Vagina (tissue), 2 donors: Measurements from ENCODE around the gene KCNG4.

Source experiments
- POLR2A ChIP-seq, 2 donors: fragments of 450-650 bp; IDR thresholded peaks; one replicate each; pipeline ENCODE4 v1.6.1; 2017; ENCODE audit warnings: antibody characterized with exemption in 2 of 2, mild to moderate bottlenecking in 2 of 2, moderate library complexity in 2 of 2
- TF ChIP-seq, protein P1 (sequence below), 3 experiments: fragments of 450-650 bp in 2 of 3; fragments of 200-600 bp in 1 of 3; sonication (generic) in 1 of 3; IDR thresholded peaks; one replicate each; pipeline ENCODE4 v1.5.1; 2017 to 2019; ENCODE audit warnings: antibody characterized with exemption in 3 of 3, mild to moderate bottlenecking in 2 of 3, moderate library complexity in 2 of 3

- TF ChIP-seq, protein P1, sequence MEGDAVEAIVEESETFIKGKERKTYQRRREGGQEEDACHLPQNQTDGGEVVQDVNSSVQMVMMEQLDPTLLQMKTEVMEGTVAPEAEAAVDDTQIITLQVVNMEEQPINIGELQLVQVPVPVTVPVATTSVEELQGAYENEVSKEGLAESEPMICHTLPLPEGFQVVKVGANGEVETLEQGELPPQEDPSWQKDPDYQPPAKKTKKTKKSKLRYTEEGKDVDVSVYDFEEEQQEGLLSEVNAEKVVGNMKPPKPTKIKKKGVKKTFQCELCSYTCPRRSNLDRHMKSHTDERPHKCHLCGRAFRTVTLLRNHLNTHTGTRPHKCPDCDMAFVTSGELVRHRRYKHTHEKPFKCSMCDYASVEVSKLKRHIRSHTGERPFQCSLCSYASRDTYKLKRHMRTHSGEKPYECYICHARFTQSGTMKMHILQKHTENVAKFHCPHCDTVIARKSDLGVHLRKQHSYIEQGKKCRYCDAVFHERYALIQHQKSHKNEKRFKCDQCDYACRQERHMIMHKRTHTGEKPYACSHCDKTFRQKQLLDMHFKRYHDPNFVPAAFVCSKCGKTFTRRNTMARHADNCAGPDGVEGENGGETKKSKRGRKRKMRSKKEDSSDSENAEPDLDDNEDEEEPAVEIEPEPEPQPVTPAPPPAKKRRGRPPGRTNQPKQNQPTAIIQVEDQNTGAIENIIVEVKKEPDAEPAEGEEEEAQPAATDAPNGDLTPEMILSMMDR (IDR thresholded peaks at IDR 0.05), result no peak
- no peak for TF ChIP-seq POLR2A (IDR thresholded peaks at IDR 0.05)
Observed at GRCh38 chr16:84218956-84219355, 20.9 kb downstream of the KCNG4 start.
